Pancreas (tissue), 10 donors: Measurements from ENCODE around the gene NAGA. TPM values are rescaled to one million over a fixed set of nuclear protein-coding genes. Genes with fewer than 3 reads are reported as not detected.

Experiments used
- ATAC-seq, 4 donors: fragments of 200-7000 bp; cut with Tn5 transposase; one replicate each; pipeline versions ENCODE4 v1.8.0 to v1.9.1; 2020; ENCODE audit warnings: mild to moderate bottlenecking in 4 of 4, moderate library complexity in 4 of 4
- DNase-seq, 6 donors: peaks; one replicate each; pipeline ENCODE4 v3.0.0-alpha.2; 2020
- FAIRE-seq: peaks from 2 replicates; lab custom pipeline; 2012; peaks lifted over from hg19 to GRCh38; lab: Jason Lieb, UNC
- H3K27ac ChIP-seq, 4 donors: fragments of 200-600 bp; sonication (generic); 1 replicate in 3 of 4; 2 replicates in 1 of 4; pipeline versions ENCODE4 v1.5.0 to v1.8.0; 2020
- H3K27me3 ChIP-seq, 4 donors: fragments of 200-600 bp; one replicate each; pipeline ENCODE4 v1.8.0; 2021
- H3K36me3 ChIP-seq, 3 donors: fragments of 200-600 bp; sonication (generic) in 1 of 3; one replicate each; pipeline versions ENCODE4 v1.5.0 to v1.8.0; 2020 to 2021
- H3K4me1 ChIP-seq, 3 donors: fragments of 200-600 bp; one replicate each; pipeline ENCODE4 v1.8.0; 2021
- H3K4me3 ChIP-seq, 4 donors: fragments of 200-600 bp; sonication (generic) in 2 of 4; one replicate each; pipeline versions ENCODE4 v1.5.0 to v1.8.0; 2020 to 2021
- H3K9me3 ChIP-seq, 4 donors: fragments of 200-600 bp; one replicate each; pipeline ENCODE4 v1.8.0; 2021
- WGBS, 2 donors: extraction: QIAGEN DNeasy Blood & Tissue Kit; methylation state at CpG; one replicate each; pipeline ENCODE4 v1.1.7; 2013; 5-methylcytosine and 5-hydroxymethylcytosine counted together
- intact Hi-C, 3 donors: fragments of 100-400 bp; cut with DNase I; formaldehyde crosslinking; loops; one replicate each; pipeline versions ENCODE4 v1.11.1 to v1.14.2; 2022
- polyA plus RNA-seq, 2 donors: library from polyadenylated mRNA; stranded (reverse); fragments of 200-250 nt; gene quantifications; one replicate each; pipeline ENCODE4 v1.2.3, GENCODE V29; 2013
- total RNA-seq, 6 donors: library from RNA; stranded (reverse); fragmentation: NEBNext Ultra II Directional in 4 of 6; extraction: Animal tissue kit (Norgen Biotek cat#: 25700) in 4 of 6; gene quantifications; one replicate each; pipeline versions ENCODE4 v1.2.1 to v1.2.4, GENCODE V29; 2021 to 2023
- TF ChIP-seq, protein P1 (sequence below), 4 donors: fragments of 200-600 bp; sonication (generic) in 3 of 4; IDR thresholded peaks; one replicate each; pipeline versions ENCODE4 v1.5.0 to v1.8.0; 2021; ENCODE audit warnings: antibody characterized with exemption in 4 of 4
- donor health status: healthy with polysubstance abuse.
- donor health status: DM: no; HTN: no; CAD: no; lungs with moderate emphysema.
- donor health status: DM: no; HTN: no; CAD: no.
- donor health status: control.
- donor health status: control.
- donor health status: Bipolar disorder and iron deficiency.
- donor health status: DM: yes; HTN: yes; CAD: no.
- donor health status: DM: no; HTN: no; CAD: no.
- donor health status: DM: no; HTN: no; CAD: no.
- donor health status: DM: yes; HTN: yes; CAD: no.

The NAGA gene
- total and polyA plus RNA-seq, 8 donors = 3.1 to 13.9 (median 5.7) TPM

DNA sequence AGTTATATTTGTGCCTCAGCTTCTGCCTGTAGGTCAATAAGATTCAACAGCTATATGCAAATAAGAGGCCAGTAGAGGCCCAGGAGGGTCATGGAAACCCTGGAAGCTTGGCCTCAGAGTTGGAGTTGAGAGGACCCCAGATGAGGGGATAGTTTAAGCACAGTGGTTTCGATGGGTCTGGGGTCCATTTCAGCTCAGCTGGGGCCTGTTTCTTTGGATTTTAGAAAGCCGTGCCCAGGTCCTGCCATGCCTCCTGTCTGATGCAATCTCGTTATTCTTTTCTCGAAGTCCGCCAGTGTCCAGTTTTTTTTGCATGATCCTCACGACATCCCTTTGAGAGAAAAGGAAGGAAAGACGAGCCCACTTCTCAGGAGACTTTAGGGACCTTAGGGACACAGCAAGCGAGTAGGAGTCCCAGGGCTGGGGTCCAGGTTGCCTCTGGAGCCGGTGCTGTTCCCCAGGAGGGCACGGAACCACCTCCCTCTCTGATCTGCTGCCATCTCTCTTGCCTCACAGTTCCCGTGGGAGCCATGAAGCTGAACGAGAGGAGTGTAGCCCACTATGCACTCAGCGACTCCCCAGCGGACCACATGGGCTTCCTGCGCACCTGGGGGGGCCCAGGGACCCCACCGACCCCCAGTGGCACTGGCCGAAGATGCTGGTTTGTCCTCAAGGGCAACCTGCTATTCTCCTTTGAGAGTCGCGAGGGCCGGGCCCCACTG is 6.3 kb upstream of the NAGA start:
- intact Hi-C loops = no loop called here
- FAIRE-seq (no peak), DNase-seq (peak in 1 of 6 donors; percentile 19), ATAC-seq (no peak)
- peaks cover 10 to 25% (median 23%) of the 10 kb centered on the region in 3 donors for H3K4me1 ChIP-seq
- no peaks in the 10 kb centered on the region for H3K27me3 ChIP-seq
- no peak overlapping the region for H3K4me3 ChIP-seq
- H3K36me3 ChIP-seq = peaks cover 0 to 13% (median 0%) of the 10 kb centered on the region in 3 donors
- WGBS, 2 donors = 90 to 93% methylated on average over 20 of the region's 20 CpGs
- no peaks in the 10 kb centered on the region for H3K9me3 ChIP-seq
- H3K27ac ChIP-seq = no peak overlapping the region
- TF ChIP-seq, protein P1, sequence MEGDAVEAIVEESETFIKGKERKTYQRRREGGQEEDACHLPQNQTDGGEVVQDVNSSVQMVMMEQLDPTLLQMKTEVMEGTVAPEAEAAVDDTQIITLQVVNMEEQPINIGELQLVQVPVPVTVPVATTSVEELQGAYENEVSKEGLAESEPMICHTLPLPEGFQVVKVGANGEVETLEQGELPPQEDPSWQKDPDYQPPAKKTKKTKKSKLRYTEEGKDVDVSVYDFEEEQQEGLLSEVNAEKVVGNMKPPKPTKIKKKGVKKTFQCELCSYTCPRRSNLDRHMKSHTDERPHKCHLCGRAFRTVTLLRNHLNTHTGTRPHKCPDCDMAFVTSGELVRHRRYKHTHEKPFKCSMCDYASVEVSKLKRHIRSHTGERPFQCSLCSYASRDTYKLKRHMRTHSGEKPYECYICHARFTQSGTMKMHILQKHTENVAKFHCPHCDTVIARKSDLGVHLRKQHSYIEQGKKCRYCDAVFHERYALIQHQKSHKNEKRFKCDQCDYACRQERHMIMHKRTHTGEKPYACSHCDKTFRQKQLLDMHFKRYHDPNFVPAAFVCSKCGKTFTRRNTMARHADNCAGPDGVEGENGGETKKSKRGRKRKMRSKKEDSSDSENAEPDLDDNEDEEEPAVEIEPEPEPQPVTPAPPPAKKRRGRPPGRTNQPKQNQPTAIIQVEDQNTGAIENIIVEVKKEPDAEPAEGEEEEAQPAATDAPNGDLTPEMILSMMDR (IDR thresholded peaks at IDR 0.05) = no peak

DNA sequence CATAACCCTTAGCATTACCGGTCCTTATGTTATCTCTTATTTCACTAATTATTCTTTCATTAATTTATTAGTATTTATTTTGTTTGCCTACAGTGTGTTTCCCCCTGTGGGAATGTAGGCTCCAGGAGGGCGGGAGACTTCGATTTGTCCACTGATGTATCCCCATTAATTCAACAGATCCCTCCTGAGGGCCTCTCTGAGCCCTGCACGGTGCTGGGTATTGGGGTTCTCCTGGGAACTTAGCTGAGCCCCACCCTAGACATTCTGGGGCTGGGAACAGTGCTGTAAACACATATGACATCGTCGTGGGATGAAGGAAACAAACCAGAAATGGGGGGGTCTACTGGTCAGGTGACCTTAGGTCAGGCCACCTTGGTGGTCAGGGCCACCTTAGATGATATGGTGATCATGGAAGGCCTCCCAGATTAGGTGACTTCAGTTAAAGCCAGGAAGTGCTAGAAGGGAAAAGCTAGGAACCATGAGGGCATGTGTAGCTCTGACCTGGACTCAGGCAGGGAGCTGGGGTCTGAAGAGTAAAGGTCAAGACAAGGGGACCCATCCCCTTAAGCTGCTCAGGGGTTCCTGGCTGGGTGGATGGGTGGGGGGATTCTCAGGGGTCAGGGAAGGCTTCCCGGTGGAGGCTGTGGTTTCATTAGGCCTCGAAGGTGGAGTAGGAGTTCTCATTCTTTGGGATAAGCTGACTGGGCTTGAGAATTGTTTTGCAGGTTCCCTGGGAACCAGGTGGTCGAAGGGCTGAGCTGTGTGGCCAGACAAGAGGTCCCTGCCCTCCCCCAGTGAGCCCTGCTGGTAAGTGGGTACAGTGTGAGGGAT is 4.4 kb upstream of the NAGA start:
- H3K36me3 ChIP-seq = peaks cover 0 to 13% (median 0%) of the 10 kb centered on the region in 3 donors
- TF ChIP-seq, protein P1 (IDR thresholded peaks at IDR 0.05) = peak in 2 of 4 donors; percentile 1 to 2
- peak overlapping the region; percentile 62 to 90 (median 82) for H3K27ac ChIP-seq
- no peak for FAIRE-seq
- no peaks in the 10 kb centered on the region for H3K27me3 ChIP-seq
- 42 to 55% methylated on average over 9 of the region's 9 CpGs for WGBS, 2 donors
- H3K4me1 ChIP-seq = peaks cover 7 to 25% (median 24%) of the 10 kb centered on the region in 3 donors
- intact Hi-C loops = no loop called here
- no peaks in the 10 kb centered on the region for H3K9me3 ChIP-seq
- no peak for ATAC-seq
- H3K4me3 ChIP-seq = peak overlapping the region; percentile 60 to 76 (median 61)
- DNase-seq = no peak

DNA sequence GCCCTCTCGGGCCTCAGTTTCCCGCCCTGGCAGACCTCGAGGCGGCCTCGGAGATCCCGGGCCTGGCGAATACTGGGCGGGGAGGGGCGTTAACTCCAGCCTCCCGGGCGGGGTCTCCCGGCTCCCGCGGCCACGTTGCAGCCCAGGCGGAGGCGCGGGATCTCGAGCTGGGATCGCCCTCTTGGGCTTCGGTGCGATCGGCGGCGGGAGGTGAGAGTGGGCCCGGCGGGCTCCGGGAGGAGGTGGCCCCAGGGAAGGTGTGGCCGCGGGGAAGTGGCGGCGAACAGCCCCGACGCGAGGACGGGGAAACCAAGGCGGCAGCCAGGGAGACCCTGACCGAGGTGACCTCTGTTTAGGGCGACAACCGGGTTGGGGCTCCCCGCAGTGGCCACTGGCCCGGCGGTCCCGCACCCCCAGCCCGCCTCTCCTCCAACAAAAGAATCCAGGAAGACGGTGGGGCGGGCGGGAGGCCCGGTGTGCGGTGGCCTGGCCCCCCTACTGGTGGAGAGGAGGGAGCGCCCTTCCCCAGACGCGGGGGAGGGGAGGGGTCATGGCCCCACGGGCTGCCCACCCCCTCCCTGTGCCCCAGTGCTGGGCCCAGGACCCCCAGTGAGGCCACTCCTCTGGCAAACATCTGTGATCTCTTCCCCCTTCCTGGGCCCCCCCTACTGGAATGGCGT is 3.7 kb upstream of the NAGA start, which contains the start of gene PHETA2:
Gene PHETA2 (plus strand): TSS at position 117 of the 680 bp plus-strand sequence. CDS start 3,046 bp downstream, outside the sequence.
- DNase-seq (peak; percentile 46 to 87 (median 66)), ATAC-seq (peak; percentile 7 to 35 (median 8)), FAIRE-seq (no peak)
- Histone ChIP-seq H3K27ac (peak within 1 kb of the TSS; percentile 62 to 90 (median 82)), H3K4me3 (peak within 1 kb of the TSS; percentile 60 to 76 (median 61)), H3K27me3 (no peaks in the 10 kb centered on the region), H3K36me3 (peaks cover 0 to 13% (median 0%) of the 10 kb centered on the region in 3 donors), H3K9me3 (no peaks in the 10 kb centered on the region), H3K4me1 (peaks cover 7 to 28% (median 25%) of the 10 kb centered on the region in 3 donors)
- TF ChIP-seq, protein P1 (IDR thresholded peaks at IDR 0.05) = peak in 3 of 4 donors; percentile 6 to 35 (median 22)
- 0% methylated on average over 40 to 55 of the region's 55 CpGs for WGBS, 2 donors
- intact Hi-C loops = no loop called here

DNA sequence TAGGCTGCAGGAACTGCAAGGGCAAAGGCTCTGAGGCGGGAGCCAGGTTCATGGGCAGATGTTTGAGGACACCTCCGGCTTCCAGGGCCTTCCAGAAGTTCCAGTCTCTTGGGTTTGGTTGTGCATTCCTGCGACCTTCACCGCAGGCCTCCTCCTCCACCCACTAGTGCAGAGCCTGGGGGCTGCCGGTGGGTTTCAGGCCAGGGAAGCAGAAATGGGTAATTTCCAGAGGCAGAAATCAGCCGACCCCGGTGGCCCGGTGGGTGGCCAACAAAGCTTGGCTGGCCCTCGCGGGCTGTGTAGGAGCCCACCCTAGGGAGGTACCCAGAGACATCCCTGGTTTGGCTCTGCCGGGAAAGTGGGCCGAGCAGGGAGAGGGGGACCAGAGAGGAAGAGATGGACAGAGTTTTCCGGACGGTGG is 3.0 kb upstream of the NAGA start:
- H3K9me3 ChIP-seq = no peaks in the 10 kb centered on the region
- peaks cover 0 to 13% (median 0%) of the 10 kb centered on the region in 3 donors for H3K36me3 ChIP-seq
- ATAC-seq (no peak), DNase-seq (peak in 2 of 6 donors; percentile 23 to 65), FAIRE-seq (no peak)
- peak overlapping the region in 3 of 4 donors; percentile 77 to 90 (median 88) for H3K27ac ChIP-seq
- H3K27me3 ChIP-seq = no peaks in the 10 kb centered on the region
- 64 to 65% methylated on average over 14 of the region's 14 CpGs for WGBS, 2 donors
- intact Hi-C loops = no loop called here
- peak overlapping the region; percentile 60 to 76 (median 61) for H3K4me3 ChIP-seq
- H3K4me1 ChIP-seq = peaks cover 4 to 25% (median 20%) of the 10 kb centered on the region in 3 donors
- TF ChIP-seq, protein P1 (IDR thresholded peaks at IDR 0.05) = no peak
